Upper lobe of left lung (tissue), 6 donors: ENCODE results near the gene ASTL. TPM values are rescaled to one million over a fixed set of nuclear protein-coding genes. Genes with fewer than 3 reads are reported as not detected.
A peak's percentile ranks its signal among the peaks of the same experiment; 100 is the strongest.

Source experiments
- ATAC-seq, 2 donors: fragments of 200-7000 bp; cut with Tn5 transposase; one replicate each; pipeline ENCODE4 v1.9.1; 2022; ENCODE audit warnings: mild to moderate bottlenecking in 2 of 2, moderate library complexity in 2 of 2; ENCODE audit not compliant: low FRiP score in 2 of 2
- DNase-seq, 2 donors: peaks; one replicate each; pipeline ENCODE4 v3.0.0-alpha.2; 2019 to 2020
- H3K27ac ChIP-seq, 4 donors: fragments of 200-600 bp; sonication (generic); one replicate each; pipeline ENCODE4 v1.5.1; 2016 to 2019
- H3K27me3 ChIP-seq, 4 donors: fragments of 200-600 bp; sonication (generic); one replicate each; pipeline ENCODE4 v1.5.1; 2017 to 2019
- H3K36me3 ChIP-seq, 4 donors: fragments of 200-600 bp; sonication (generic); one replicate each; pipeline ENCODE4 v1.5.1; 2016 to 2019
- H3K4me1 ChIP-seq, 4 donors: fragments of 200-600 bp; sonication (generic); one replicate each; pipeline ENCODE4 v1.5.1; 2018 to 2019
- H3K4me3 ChIP-seq, 4 donors: fragments of 200-600 bp; sonication (generic); one replicate each; pipeline ENCODE4 v1.5.1; 2017 to 2019; ENCODE audit warnings: mild to moderate bottlenecking in 2 of 4, moderate library complexity in 1 of 4
- H3K9me3 ChIP-seq, 4 donors: fragments of 200-600 bp; sonication (generic); one replicate each; pipeline ENCODE4 v1.5.1; 2018 to 2019
- CTCF ChIP-seq, 6 experiments: fragments of 450-650 bp in 4 of 6; fragments of 200-600 bp in 2 of 6; sonication (generic) in 2 of 6; IDR thresholded peaks; one replicate each; pipeline ENCODE4 v1.5.1; 2016 to 2019; ENCODE audit warnings: antibody characterized with exemption in 6 of 6
- EP300 ChIP-seq, 4 donors: sonication (generic); formaldehyde crosslinking; IDR thresholded peaks; one replicate each; pipeline ENCODE4 v1.5.1; 2017; ENCODE audit warnings: antibody characterized with exemption in 4 of 4, control low read depth in 2 of 4
- POLR2A ChIP-seq, 4 donors: fragments of 450-650 bp; IDR thresholded peaks; one replicate each; pipeline ENCODE4 v1.5.1; 2016 to 2017; ENCODE audit warnings: antibody characterized with exemption in 4 of 4, mild to moderate bottlenecking in 2 of 4
- POLR2AphosphoS5 ChIP-seq, 2 donors: sonication (generic); formaldehyde crosslinking; IDR thresholded peaks; one replicate each; pipeline ENCODE4 v1.5.1; 2017; ENCODE audit warnings: antibody characterized with exemption in 2 of 2
- WGBS, 2 donors: methylation state at CpG; one replicate each; pipeline ENCODE4 v1.1.5; 2017 to 2018; 5-methylcytosine and 5-hydroxymethylcytosine counted together
- total RNA-seq, 6 donors: library from RNA; depleted of rRNA in 4 of 6; stranded (reverse); fragments of >200 nt in 4 of 6; gene quantifications; one replicate each; pipeline versions ENCODE4 v1.1.0 to v1.2.1, GENCODE V29; 2016 to 2021
- donor health status: DM: no; HTN: no; CAD: no; lungs with moderate emphysema.
- donor health status: DM: no; HTN: yes; CAD: no; lungs with severe emphysema.

ASTL gene
- total RNA-seq, 6 donors from 2014 or later = 0.23 to 1.3 (median 0.27) TPM; not detected in 3

- ATAC-seq = no peak
- no peaks in the 10 kb centered on the region for H3K4me1 ChIP-seq
- no peaks in the 10 kb centered on the region for H3K9me3 ChIP-seq
- no peak overlapping the region for H3K27ac ChIP-seq
- DNase-seq = no peak
- TF ChIP-seq POLR2AphosphoS5 (IDR thresholded peaks at IDR 0.05) (no peak), EP300 (IDR thresholded peaks at IDR 0.05) (no peak), POLR2A (IDR thresholded peaks at IDR 0.05) (no peak), CTCF (IDR thresholded peaks at IDR 0.05) (no peak)
- WGBS, 2 donors = 78 to 83% methylated on average over 6 of the region's 6 CpGs
- H3K4me3 ChIP-seq = no peak overlapping the region
- H3K27me3 ChIP-seq = no peaks in the 10 kb centered on the region
- no peaks in the 10 kb centered on the region for H3K36me3 ChIP-seq
These were observed 37.6 kb upstream of the ASTL start for GRCh38 chr2:96175951-96176350.

GRCh38 chr2:96174251-96175144, 36.2 kb upstream of the ASTL start:
- Histone ChIP-seq H3K36me3 (no peaks in the 10 kb centered on the region), H3K27ac (no peak overlapping the region), H3K9me3 (no peaks in the 10 kb centered on the region), H3K4me3 (no peak overlapping the region), H3K27me3 (no peaks in the 10 kb centered on the region), H3K4me1 (no peaks in the 10 kb centered on the region)
- 38 to 50% methylated on average over 4 to 8 of the region's 8 CpGs for WGBS, 2 donors
- no peak for TF ChIP-seq POLR2A (IDR thresholded peaks at IDR 0.05)
- peak; percentile 63 to 91 (median 85) for TF ChIP-seq CTCF (IDR thresholded peaks at IDR 0.05)
- TF ChIP-seq EP300 (IDR thresholded peaks at IDR 0.05) = no peak
- no peak for TF ChIP-seq POLR2AphosphoS5 (IDR thresholded peaks at IDR 0.05)
- peak in 1 of 2 donors; percentile 82 for DNase-seq
- peak; percentile 87 to 92 for ATAC-seq

- WGBS, 2 donors = 94 to 97% methylated on average over 10 to 15 of the region's 15 CpGs
- no peaks in the 10 kb centered on the region for H3K27me3 ChIP-seq
- ATAC-seq = no peak
- TF ChIP-seq POLR2A (IDR thresholded peaks at IDR 0.05) (no peak), EP300 (IDR thresholded peaks at IDR 0.05) (no peak), CTCF (IDR thresholded peaks at IDR 0.05) (no peak), POLR2AphosphoS5 (IDR thresholded peaks at IDR 0.05) (no peak)
- no peak overlapping the region for H3K4me3 ChIP-seq
- H3K9me3 ChIP-seq = no peaks in the 10 kb centered on the region
- H3K4me1 ChIP-seq = no peaks in the 10 kb centered on the region
- no peak for DNase-seq
- H3K36me3 ChIP-seq = no peaks in the 10 kb centered on the region
- no peak overlapping the region for H3K27ac ChIP-seq
These were observed 33.5 kb upstream of the ASTL start for GRCh38 chr2:96171831-96172230.

- Histone ChIP-seq H3K27ac (no peak overlapping the region), H3K36me3 (no peaks in the 10 kb centered on the region), H3K27me3 (no peaks in the 10 kb centered on the region), H3K4me3 (no peak overlapping the region), H3K4me1 (no peaks in the 10 kb centered on the region), H3K9me3 (no peaks in the 10 kb centered on the region)
- DNase-seq (no peak), ATAC-seq (no peak)
- TF ChIP-seq POLR2A (IDR thresholded peaks at IDR 0.05) = no peak
- no peak for TF ChIP-seq POLR2AphosphoS5 (IDR thresholded peaks at IDR 0.05)
- TF ChIP-seq CTCF (IDR thresholded peaks at IDR 0.05) = no peak
- TF ChIP-seq EP300 (IDR thresholded peaks at IDR 0.05) = no peak
- 88 to 89% methylated on average over 3 of the region's 3 CpGs for WGBS, 2 donors
These were observed 32.3 kb upstream of the ASTL start for GRCh38 chr2:96170626-96171025.
